ENCODE results near the gene KIF3C. TPM values are rescaled to one million over a fixed set of nuclear protein-coding genes. Genes with fewer than 3 reads are reported as not detected.
"Not testable (repeated sequence)": the region's sequence is repeated elsewhere in the genome, so short reads cannot be mapped to it uniquely, and the experiment has no call there.

Gene KIF3C
- 10 to 100 TPM; 15.6 to 18.3 (median 17.9) TPM for polyA plus RNA-seq (ENCODE audit: insufficient read length in 3 of 3)

- DNase-seq (ENCODE audit: low read depth in 3 of 3, low spot score in 2 of 3): peak in 2 of 3 donors; percentile 53 to 58
Measured at GRCh38 chr2:25982273-25982967, at the start of gene KIF3C. KIF3C (minus strand) TSS chr2:25982497; CDS start chr2:25981917, 580 bp downstream.

GRCh38 chr2:26028083-26028482 lies 45.8 kb upstream of the KIF3C start:
- DNase-seq (ENCODE audit: low read depth in 3 of 3, low spot score in 2 of 3): not testable (repeated sequence)

- DNase-seq (ENCODE audit: low read depth in 3 of 3, low spot score in 2 of 3): no peak
Measured at GRCh38 chr2:26025509-26025908, 43.2 kb upstream of the KIF3C start.

- DNase-seq (ENCODE audit: low read depth in 3 of 3, low spot score in 2 of 3): no peak
Measured at GRCh38 chr2:26024260-26024659, 42.0 kb upstream of the KIF3C start.

GRCh38 chr2:26020231-26020640 lies 37.9 kb upstream of the KIF3C start:
- no peak for DNase-seq (ENCODE audit: low read depth in 3 of 3, low spot score in 2 of 3)

- no peak for DNase-seq (ENCODE audit: low read depth in 3 of 3, low spot score in 2 of 3)
Measured at GRCh38 chr2:26018184-26019055, 36.1 kb upstream of the KIF3C start.

- DNase-seq (ENCODE audit: low read depth in 3 of 3, low spot score in 2 of 3): no peak
Measured at GRCh38 chr2:26017464-26018183, 35.3 kb upstream of the KIF3C start.

GRCh38 chr2:26016706-26017045 lies 34.4 kb upstream of the KIF3C start:
- not testable (repeated sequence) for DNase-seq (ENCODE audit: low read depth in 3 of 3, low spot score in 2 of 3)

- no peak for DNase-seq (ENCODE audit: low read depth in 3 of 3, low spot score in 2 of 3)
Measured at GRCh38 chr2:26016012-26016705, 33.9 kb upstream of the KIF3C start.

- no peak for DNase-seq (ENCODE audit: low read depth in 3 of 3, low spot score in 2 of 3)
Measured at GRCh38 chr2:26013668-26014067, 31.4 kb upstream of the KIF3C start.

- no peak for DNase-seq (ENCODE audit: low read depth in 3 of 3, low spot score in 2 of 3)
Measured at GRCh38 chr2:26011990-26012856, 29.9 kb upstream of the KIF3C start.

- DNase-seq (ENCODE audit: low read depth in 3 of 3, low spot score in 2 of 3): no peak
Measured at GRCh38 chr2:26011609-26011989, 29.3 kb upstream of the KIF3C start.

GRCh38 chr2:26010943-26011342 lies 28.6 kb upstream of the KIF3C start:
- no peak for DNase-seq (ENCODE audit: low read depth in 3 of 3, low spot score in 2 of 3)

- DNase-seq (ENCODE audit: low read depth in 3 of 3, low spot score in 2 of 3): no peak
Measured at GRCh38 chr2:26009567-26009963, 27.3 kb upstream of the KIF3C start.

- DNase-seq (ENCODE audit: low read depth in 3 of 3, low spot score in 2 of 3): no peak
Measured at GRCh38 chr2:26008851-26009566, 26.7 kb upstream of the KIF3C start.

GRCh38 chr2:26008095-26008494 lies 25.8 kb upstream of the KIF3C start:
- DNase-seq (ENCODE audit: low read depth in 3 of 3, low spot score in 2 of 3): no peak

- no peak for DNase-seq (ENCODE audit: low read depth in 3 of 3, low spot score in 2 of 3)
Measured at GRCh38 chr2:26002632-26003310, 20.5 kb upstream of the KIF3C start.

GRCh38 chr2:26001743-26002351 lies 19.6 kb upstream of the KIF3C start:
- DNase-seq (ENCODE audit: low read depth in 3 of 3, low spot score in 2 of 3): no peak
